H1 (cell line): ENCODE measurements around the gene TEX264. TPM values are rescaled to one million over a fixed set of nuclear protein-coding genes. Genes with fewer than 3 reads are reported as not detected.

Experiments used
- GABPA ChIP-seq: IDR thresholded peaks from 2 replicates; pipeline ENCODE4 v1.6.1; 2011; ENCODE audit warnings: mild to moderate bottlenecking, low read length, moderate library complexity, borderline replicate concordance; ENCODE audit not compliant: insufficient read depth
- KDM5A ChIP-seq: fragments of 200-600 bp; IDR thresholded peaks from 2 replicates; pipeline ENCODE4 v1.7.1; 2012; ENCODE audit warnings: mild to moderate bottlenecking, low read length, inconsistent platforms, mixed read lengths
- polyA plus RNA-seq, 7 experiments: library from polyadenylated mRNA; depleted of rRNA in 3 of 7; stranded (reverse) in 5 of 7; unstranded in 2 of 7; fragments of >200 nt in 5 of 7; fragments of 200-250 nt in 2 of 7; gene quantifications; 1 replicate in 5 of 7; 2 replicates in 1 of 7; 4 replicates in 1 of 7; pipeline versions ENCODE4 v1.2.1 to v1.2.3, GENCODE V29; 2011 to 2013; ENCODE audit warnings: missing spikeins in 2 of 7, mixed read lengths in 2 of 7
- total RNA-seq: library from RNA; stranded (reverse); fragmentation: NEBNext Ultra II Directional; extraction: Animal tissue kit (Norgen Biotek cat#: 25700); gene quantifications from 2 replicates; pipeline ENCODE4 v1.2.1, GENCODE V29; 2021
- TF ChIP-seq, protein P1 (sequence below): IDR thresholded peaks from 2 replicates; pipeline ENCODE4 v1.6.1; 2012; ENCODE audit warnings: inconsistent platforms

The TEX264 gene
- total and polyA plus RNA-seq, 2 of the 8 experiments (the other 6 are each of a cell fraction or from before 2014, with no cell fraction given), result 11.2 to 35.6 TPM

DNA sequence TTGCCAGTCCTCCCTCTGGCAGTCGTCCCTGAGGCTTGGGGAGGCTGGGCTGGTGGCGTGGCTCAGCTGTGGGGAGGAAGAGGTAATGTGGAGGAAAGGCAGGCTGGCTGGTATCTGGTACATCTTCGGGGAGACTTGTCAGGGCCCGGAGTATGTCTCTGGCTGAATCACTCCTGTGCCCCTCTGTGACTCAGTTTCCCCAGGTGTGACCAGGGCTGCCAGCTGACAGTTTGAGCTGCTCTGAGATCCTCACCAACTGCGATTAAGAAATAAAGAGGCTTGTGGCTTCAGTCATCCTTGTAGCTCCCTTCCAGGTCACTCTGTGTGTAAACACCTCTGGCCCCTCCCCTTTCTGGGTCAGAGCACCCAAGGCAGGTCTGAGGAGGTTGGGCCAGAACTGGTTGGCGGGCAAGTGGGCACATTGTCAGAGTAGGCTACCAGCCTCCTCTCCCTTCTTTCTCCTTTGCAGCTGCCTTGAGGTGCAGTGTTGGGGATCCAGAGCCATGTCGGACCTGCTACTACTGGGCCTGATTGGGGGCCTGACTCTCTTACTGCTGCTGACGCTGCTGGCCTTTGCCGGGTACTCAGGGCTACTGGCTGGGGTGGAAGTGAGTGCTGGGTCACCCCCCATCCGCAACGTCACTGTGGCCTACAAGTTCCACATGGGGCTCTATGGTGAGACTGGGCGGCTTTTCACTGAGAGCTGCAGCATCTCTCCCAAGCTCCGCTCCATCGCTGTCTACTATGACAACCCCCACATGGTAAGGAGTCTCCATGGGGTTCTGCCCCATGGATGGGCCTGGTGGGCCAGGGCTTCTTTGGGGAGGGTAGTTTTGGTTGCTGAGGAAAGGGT lies 3.0 kb downstream of the TEX264 start (continued):
- TF ChIP-seq, protein P1, sequence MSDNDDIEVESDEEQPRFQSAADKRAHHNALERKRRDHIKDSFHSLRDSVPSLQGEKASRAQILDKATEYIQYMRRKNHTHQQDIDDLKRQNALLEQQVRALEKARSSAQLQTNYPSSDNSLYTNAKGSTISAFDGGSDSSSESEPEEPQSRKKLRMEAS, result no peak
- TF ChIP-seq GABPA, result no peak
- no peak for TF ChIP-seq KDM5A
